ENCODE data around the gene DNAJC4. TPM values are rescaled to one million over a fixed set of nuclear protein-coding genes. Genes with fewer than 3 reads are reported as not detected.
A peak's percentile ranks its signal among the peaks of the same experiment; 100 is the strongest.

The DNAJC4 gene
- total RNA-seq, 2 experiments from 2014 or later, result 59.6 to 60.3 TPM

DNA sequence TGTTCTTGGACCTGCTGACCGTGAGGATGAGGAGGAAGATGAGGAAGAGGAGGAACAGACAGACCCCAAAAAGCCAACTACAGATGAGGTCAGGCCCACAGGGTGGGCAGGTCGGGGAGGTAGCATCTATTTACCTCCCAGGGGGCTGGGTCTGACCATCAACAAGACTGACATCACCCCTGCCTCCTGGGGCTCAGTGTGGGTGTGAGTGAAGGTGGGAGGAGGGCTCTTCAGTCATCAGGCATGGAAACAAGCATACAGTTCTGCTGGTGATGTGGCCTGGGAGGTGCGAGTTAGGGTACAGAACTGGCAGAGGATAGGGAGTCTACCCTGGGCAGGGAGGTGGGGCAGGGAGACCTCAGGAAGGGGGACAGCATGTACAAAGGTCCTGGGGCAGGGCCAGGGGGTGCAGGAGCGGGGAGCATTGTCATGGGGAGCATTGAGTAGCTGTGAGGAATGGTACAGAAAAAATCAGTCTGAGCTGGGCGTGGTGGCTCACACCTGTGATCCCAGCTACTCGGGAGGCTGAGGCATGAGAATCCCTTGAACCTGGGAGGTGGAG is 29.9 kb downstream of the DNAJC4 start:
- POLR2A ChIA-PET, result interaction anchor here (1.0 to 1.5 kb wide), 3 partner anchors 9 to 13 kb away, joined by 3 to 5 read pairs (median 3); partner anchors contain the start of gene PPP1R14B
- Mint-ChIP-seq H3K9me3 (no peaks in the 10 kb centered on the region), H3K4me3 (no peak overlapping the region), H3K27ac (peak overlapping the region; percentile 33), H3K4me1 (peaks cover 7% of the 10 kb centered on the region), H3K36me3 (peaks cover 16% of the 10 kb centered on the region), H3K27me3 (no peaks in the 10 kb centered on the region)
- no peak for DNase-seq
- ATAC-seq (ENCODE audit: low read depth), result no peak

DNA sequence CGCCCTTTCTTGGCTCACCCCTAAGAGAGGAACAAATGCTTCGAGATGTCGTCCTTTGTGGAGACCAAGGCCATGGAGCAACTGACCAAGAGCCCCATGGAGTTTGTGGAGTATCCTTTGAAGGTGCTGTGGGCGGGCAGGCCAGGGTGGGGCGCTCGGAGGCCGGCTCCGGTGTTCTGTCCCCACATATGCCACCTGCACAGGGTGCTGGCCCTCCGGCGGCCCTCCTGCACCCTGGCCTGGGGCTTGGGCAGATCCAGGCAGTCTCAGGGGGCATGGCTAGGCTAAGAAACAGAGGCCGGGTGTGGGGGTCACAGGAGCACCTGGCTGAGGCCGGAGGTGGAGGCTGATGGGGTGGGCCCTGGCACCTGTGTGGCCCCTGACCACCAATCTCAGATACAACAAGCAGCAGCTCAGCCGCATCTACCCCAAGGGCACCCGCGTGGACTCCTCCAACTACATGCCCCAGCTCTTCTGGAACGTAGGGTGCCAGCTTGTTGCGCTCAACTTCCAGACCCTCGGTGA is 31.3 kb downstream of the DNAJC4 start:
- DNase-seq, result no peak
- Mint-ChIP-seq H3K36me3 (peaks cover 16% of the 10 kb centered on the region), H3K27ac (no peak overlapping the region), H3K4me3 (no peak overlapping the region), H3K9me3 (no peaks in the 10 kb centered on the region), H3K27me3 (no peaks in the 10 kb centered on the region), H3K4me1 (peaks cover 7% of the 10 kb centered on the region)
- POLR2A ChIA-PET, result interaction anchor here (0.7 to 1.5 kb wide), 3 partner anchors 8 to 1421 kb away, joined by 3 read pairs; no protein-coding TSS in a partner anchor
- ATAC-seq (ENCODE audit: low read depth), result no peak

DNA sequence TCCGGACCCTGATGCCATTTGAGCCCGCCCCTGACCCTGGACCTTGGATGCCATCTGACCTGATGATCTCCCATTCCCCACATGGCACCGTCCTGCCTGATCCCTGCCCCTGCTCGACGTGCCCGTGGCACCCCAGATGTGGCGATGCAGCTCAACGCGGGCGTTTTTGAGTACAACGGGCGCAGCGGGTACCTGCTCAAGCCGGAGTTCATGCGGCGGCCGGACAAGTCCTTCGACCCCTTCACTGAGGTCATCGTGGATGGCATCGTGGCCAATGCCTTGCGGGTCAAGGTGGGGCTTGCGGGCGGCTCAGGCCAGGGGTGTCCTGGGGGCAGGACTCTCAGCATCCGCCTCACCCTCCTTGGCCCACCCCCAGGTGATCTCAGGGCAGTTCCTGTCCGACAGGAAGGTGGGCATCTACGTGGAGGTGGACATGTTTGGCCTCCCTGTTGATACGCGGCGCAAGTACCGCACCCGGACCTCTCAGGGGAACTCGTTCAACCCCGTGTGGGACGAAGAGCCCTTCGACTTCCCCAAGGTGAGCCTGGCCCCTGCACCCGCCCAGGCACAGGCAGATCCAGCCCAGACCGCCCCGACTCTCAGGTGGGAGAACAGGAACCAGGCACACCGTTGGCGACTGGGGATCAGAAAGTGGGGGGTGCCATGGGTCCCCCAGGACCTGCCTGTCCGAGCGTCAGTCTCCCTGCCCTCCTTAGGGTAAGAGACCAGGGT is 32.1 kb downstream of the DNAJC4 start:
- H3K9me3 Mint-ChIP-seq, result no peaks in the 10 kb centered on the region
- no peak overlapping the region for H3K27ac Mint-ChIP-seq
- peaks cover 16% of the 10 kb centered on the region for H3K36me3 Mint-ChIP-seq
- no peak overlapping the region for H3K4me3 Mint-ChIP-seq
- peaks cover 7% of the 10 kb centered on the region for H3K4me1 Mint-ChIP-seq
- DNase-seq, result no peak
- no peaks in the 10 kb centered on the region for H3K27me3 Mint-ChIP-seq
- POLR2A ChIA-PET, result no interaction called here
- ATAC-seq (ENCODE audit: low read depth), result no peak

DNA sequence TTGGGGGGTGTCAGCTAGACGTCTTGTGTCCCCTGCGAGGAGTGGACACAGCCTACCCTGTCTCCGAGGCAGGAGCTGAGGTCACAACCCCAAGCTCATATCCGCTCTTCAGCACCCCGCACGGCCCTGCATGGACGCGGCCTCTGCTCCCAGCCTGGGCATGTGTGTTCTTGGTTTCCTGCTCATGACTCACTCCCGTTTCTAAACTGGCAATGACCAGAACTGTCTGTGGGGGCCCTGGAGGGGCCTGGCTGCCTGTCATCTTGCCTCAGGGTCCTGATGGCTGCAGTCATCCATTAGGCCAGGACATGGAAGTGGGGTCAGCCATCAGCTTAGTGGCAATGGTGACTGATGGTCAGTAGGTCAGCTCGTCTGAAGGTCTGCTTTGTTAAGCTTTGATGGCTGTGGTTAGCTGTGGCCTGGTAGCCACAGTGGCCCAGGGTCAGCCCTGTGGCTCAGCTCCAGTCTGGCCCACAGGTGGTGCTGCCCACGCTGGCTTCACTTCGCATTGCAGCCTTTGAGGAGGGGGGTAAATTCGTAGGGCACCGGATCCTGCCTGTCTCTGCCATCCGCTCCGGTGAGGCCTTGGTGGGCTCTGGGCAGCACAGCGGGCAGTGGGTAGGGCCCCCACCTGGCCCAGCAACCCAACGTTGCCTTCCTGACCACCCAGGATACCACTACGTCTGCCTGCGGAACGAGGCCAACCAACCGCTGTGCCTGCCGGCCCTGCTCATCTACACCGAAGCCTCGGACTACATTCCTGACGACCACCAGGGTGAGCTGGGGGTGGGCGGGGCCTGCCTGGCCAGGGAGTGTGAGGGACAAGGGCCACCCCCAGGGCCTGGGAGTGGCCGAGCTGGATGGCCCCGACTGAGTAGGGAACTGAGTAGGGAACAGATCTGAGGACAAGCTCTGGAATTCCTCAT is 32.9 kb downstream of the DNAJC4 start:
- DNase-seq (no peak), ATAC-seq (ENCODE audit: low read depth) (no peak)
- POLR2A ChIA-PET, result no interaction called here
- Mint-ChIP-seq H3K4me1 (peaks cover 15% of the 10 kb centered on the region), H3K36me3 (peaks cover 18% of the 10 kb centered on the region), H3K27ac (no peak overlapping the region), H3K9me3 (no peaks in the 10 kb centered on the region), H3K4me3 (no peak overlapping the region), H3K27me3 (no peaks in the 10 kb centered on the region)

DNA sequence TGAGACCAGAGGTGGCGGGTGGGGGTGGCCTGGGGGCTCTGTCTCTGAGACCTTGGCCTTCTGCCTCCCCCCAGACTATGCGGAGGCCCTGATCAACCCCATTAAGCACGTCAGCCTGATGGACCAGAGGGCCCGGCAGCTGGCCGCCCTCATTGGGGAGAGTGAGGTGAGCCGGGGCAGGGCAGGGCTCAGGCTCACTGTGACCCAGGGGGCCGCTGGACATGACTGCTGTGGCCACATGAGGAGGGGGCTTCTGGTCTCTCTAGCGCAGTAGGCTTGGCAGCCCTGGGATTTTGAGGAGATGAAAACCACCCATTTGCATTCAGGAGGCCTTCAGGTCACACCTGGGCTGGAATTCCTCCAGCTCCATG is 33.6 kb downstream of the DNAJC4 start:
- Mint-ChIP-seq H3K36me3 (peaks cover 19% of the 10 kb centered on the region), H3K27me3 (no peaks in the 10 kb centered on the region), H3K4me3 (no peak overlapping the region), H3K27ac (no peak overlapping the region), H3K4me1 (peaks cover 18% of the 10 kb centered on the region), H3K9me3 (no peaks in the 10 kb centered on the region)
- POLR2A ChIA-PET, result no interaction called here
- DNase-seq (no peak), ATAC-seq (ENCODE audit: low read depth) (no peak)

DNA sequence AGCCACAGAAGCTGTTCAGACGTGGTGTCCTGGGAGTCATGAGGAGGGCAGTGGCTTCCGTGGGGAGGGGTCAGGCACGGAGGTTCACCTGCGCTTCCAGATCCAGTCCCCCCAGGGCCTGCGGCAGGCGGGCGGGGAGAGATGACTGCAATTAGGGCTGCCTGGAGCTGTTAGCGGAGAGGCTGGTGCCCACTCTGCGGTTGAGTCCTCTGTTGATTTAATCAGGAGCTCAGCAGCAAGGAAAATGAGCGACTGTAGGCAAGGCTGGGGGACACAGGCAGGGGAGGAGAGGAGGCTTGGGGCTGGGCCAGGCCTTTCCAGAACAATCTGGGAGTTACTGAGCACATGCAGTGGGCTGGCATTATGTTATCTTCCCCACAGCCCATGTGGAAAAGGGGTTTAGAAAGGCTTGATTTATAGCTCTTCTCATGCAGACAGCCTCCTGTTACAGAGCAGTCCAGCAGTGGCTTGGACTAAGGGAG is 34.1 kb downstream of the DNAJC4 start:
- Mint-ChIP-seq H3K27me3 (no peaks in the 10 kb centered on the region), H3K27ac (no peak overlapping the region), H3K9me3 (no peaks in the 10 kb centered on the region), H3K36me3 (peaks cover 19% of the 10 kb centered on the region), H3K4me3 (no peak overlapping the region), H3K4me1 (peaks cover 19% of the 10 kb centered on the region)
- no peak for DNase-seq
- POLR2A ChIA-PET, result interaction anchor here (0.6 to 1.5 kb wide), 3 partner anchors 13 to 23 kb away, joined by 3 to 7 read pairs (median 5); partner anchors contain the start of genes FKBP2 and PLCB3
- no peak for ATAC-seq (ENCODE audit: low read depth)

DNA sequence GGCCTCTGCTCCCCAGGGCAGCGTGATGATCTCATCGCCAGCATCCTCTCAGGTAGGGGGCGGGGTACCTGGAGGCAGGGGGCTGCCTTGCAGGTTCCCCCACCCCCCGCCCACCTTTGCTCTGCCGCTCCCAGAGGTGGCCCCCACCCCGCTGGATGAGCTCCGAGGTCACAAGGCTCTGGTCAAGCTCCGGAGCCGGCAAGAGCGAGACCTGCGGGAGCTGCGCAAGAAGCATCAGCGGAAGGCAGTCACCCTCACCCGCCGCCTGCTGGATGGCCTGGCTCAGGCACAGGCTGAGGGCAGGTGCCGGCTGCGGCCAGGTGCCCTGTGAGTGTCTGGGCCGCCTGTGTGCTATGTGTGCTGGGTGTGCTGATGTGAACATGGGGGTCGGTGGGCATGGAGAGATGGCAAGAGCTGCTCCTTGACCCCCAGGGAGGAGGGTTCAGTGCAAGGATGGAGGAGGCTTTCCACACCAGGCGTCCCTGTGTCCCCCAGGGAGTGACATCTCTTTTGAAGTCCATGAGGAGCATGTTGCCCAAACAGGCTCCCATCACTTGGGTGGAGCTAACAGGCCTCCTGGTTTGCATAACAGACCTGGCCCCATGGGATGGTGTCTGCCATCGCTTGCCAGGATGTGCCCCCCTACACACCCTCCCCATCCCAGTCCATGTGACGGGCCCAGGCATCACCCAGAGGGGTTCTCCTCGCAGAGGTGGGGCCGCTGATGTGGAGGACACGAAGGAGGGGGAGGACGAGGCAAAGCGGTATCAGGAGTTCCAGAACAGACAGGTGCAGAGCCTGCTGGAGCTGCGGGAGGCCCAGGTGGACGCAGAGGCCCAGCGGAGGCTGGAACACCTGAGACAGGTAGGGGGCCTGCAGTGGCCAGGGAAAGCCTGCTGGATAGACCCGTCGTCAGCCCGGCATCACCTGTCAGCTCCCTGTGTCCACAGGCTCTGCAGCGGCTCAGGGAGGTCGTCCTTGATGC is 35.1 kb downstream of the DNAJC4 start:
- ATAC-seq (ENCODE audit: low read depth), result no peak
- peak overlapping the region; percentile 48 for H3K27ac Mint-ChIP-seq
- H3K27me3 Mint-ChIP-seq, result no peaks in the 10 kb centered on the region
- no peak for DNase-seq
- peaks cover 19% of the 10 kb centered on the region for H3K4me1 Mint-ChIP-seq
- no peaks in the 10 kb centered on the region for H3K9me3 Mint-ChIP-seq
- POLR2A ChIA-PET, result interaction anchor here (0.8 to 1.5 kb wide), 2 partner anchors 14 to 24 kb away, joined by 3 to 5 read pairs; partner anchors contain the start of genes FKBP2 and PLCB3
- H3K36me3 Mint-ChIP-seq, result peaks cover 10% of the 10 kb centered on the region
- H3K4me3 Mint-ChIP-seq, result no peak overlapping the region

DNA sequence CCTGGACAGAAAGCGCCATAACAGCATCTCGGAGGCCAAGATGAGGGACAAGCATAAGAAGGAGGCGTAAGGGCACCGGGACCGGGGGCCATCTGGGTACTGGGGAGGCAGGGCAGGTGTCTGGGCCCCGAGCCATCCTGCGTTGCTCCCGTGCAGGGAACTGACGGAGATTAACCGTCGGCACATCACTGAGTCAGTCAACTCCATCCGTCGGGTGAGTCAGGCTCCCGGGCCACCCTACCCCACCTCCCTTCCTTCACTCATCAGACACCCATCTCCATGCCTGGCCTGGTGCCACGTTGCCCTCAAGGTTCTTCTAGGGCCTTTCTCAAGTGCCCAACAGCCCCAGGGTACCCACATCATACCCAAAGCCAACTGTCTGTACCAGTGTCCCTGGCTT is 36.0 kb downstream of the DNAJC4 start:
- Mint-ChIP-seq H3K4me3 (no peak overlapping the region), H3K36me3 (peaks cover 10% of the 10 kb centered on the region), H3K4me1 (peaks cover 21% of the 10 kb centered on the region), H3K27me3 (no peaks in the 10 kb centered on the region), H3K9me3 (no peaks in the 10 kb centered on the region), H3K27ac (no peak overlapping the region)
- DNase-seq, result no peak
- ATAC-seq (ENCODE audit: low read depth), result no peak
- POLR2A ChIA-PET, result no interaction called here

DNA sequence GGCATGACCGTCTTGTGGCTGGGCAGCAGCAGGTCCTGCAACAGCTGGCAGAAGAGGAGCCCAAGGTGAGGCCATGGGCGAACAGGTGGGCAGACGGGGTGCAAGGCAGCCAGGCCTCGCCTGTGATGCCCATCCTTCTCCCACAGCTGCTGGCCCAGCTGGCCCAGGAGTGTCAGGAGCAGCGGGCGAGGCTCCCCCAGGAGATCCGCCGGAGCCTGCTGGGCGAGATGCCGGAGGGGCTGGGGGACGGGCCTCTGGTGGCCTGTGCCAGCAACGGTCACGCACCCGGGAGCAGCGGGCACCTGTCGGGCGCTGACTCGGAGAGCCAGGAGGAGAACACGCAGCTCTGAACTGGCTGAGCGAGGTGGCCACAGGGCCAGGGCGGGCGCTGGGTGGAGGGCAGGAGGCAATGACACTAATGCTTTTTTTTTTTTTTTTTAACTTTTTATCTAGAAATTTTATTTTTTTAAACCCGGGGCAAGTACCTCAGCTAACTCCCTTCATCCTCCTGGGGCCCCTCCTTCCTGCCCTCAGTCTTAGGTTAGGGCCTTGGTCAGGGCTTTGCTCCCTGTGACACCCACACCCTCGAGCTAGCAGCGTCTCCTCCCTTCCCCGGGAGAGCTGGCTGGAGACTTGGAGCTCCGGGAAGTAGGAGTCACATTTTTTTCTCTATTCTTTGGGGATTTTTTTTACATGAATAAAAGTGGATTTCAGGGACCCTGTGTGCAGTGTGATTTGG is 37.0 kb downstream of the DNAJC4 start:
- no peaks in the 10 kb centered on the region for H3K27me3 Mint-ChIP-seq
- H3K36me3 Mint-ChIP-seq, result peaks cover 8% of the 10 kb centered on the region
- no peaks in the 10 kb centered on the region for H3K9me3 Mint-ChIP-seq
- peak overlapping the region; percentile 96 for H3K4me3 Mint-ChIP-seq
- H3K27ac Mint-ChIP-seq, result peak overlapping the region; percentile 96
- H3K4me1 Mint-ChIP-seq, result peaks cover 25% of the 10 kb centered on the region
- POLR2A ChIA-PET, result interaction anchor here (1.0 to 6.0 kb wide), 6 partner anchors 12 to 61 kb away, joined by 3 to 94 read pairs (median 48); partner anchors contain the start of genes BAD, FERMT3, GPR137 and PLCB3
- no peak for ATAC-seq (ENCODE audit: low read depth)
- no peak for DNase-seq

DNA sequence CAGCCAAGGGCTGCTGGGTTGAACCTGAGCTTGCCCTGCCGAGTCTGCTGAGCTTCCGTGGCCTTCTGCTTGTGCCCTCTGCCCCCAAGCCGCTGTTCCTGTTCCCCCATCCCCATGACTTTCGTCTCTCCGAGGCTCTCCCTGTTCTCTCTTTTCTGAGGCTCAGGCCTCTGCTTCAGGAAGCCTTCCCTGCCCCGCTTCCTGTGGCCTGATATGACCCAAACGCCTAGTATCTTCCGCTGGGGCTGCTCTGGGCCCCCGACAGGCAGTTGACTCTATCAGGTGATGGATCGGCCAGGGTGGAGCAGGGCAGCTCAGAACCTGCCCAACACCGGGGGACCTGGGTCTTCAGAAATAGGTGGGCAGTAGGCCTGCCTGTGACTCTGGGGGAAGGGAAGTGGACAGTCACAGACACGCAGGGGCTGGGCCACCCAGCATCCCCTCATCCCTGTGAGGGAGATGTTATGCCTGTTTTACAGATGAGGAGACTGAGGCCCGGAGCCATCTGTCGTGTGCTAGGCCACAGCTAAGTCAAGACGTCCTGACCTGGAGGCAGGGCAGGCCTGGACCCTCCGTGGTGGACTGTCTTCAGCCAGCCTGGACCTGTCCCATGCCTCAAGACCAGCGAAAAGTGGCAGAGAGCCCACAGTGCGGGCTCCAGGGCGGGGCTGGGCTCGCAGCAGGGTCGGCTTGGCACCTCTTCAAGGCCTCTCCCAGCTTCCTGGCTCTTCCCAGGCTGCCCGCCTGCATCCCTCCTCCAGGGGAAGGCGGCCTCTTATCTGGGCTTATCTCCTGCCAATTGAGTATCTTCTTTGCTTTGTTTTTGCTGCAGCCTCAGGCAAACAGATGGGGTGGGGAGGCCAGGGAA is 37.9 kb downstream of the DNAJC4 start:
- no peaks in the 10 kb centered on the region for H3K27me3 Mint-ChIP-seq
- peaks cover 23% of the 10 kb centered on the region for H3K4me1 Mint-ChIP-seq
- H3K36me3 Mint-ChIP-seq, result peaks cover 6% of the 10 kb centered on the region
- DNase-seq (no peak), ATAC-seq (ENCODE audit: low read depth) (no peak)
- H3K27ac Mint-ChIP-seq, result peak overlapping the region; percentile 96
- H3K4me3 Mint-ChIP-seq, result peak overlapping the region; percentile 96
- POLR2A ChIA-PET, result interaction anchor here (0.6 to 6.0 kb wide), 15 partner anchors 10 to 86 kb away, joined by 3 to 94 read pairs (median 13); partner anchors contain the start of genes BAD, ESRRA, FERMT3 and FKBP2
- H3K9me3 Mint-ChIP-seq, result no peaks in the 10 kb centered on the region

Data from activated naive CD8-positive, alpha-beta T cell treated with anti-CD3 and anti-CD28 coated beads, Interleukin-2, amount 10 ng/mL, durations not matched to agents 7 days and 5 days (primary cell).